Suprapubic skin (tissue), 4 donors: ENCODE measurements around the gene HOMER1. TPM values are rescaled to one million over a fixed set of nuclear protein-coding genes. Genes with fewer than 3 reads are reported as not detected.

ENCODE experiments used
- DNase-seq, 2 donors: peaks; one replicate each; pipeline ENCODE4 v3.0.0-alpha.2; 2019; ENCODE audit warnings: low spot score in 2 of 2
- H3K27ac ChIP-seq: fragments of 200-600 bp; sonication (generic); one replicate; pipeline ENCODE4 v1.5.1; 2019
- H3K27me3 ChIP-seq: fragments of 200-600 bp; sonication (generic); one replicate; pipeline ENCODE4 v1.5.1; 2019
- H3K36me3 ChIP-seq: fragments of 200-600 bp; sonication (generic); one replicate; pipeline ENCODE4 v1.5.1; 2019
- H3K4me1 ChIP-seq: fragments of 200-600 bp; sonication (generic); one replicate; pipeline ENCODE4 v1.5.1; 2019
- H3K4me3 ChIP-seq: fragments of 200-600 bp; sonication (generic); one replicate; pipeline ENCODE4 v1.5.1; 2019; ENCODE audit warnings: mild to moderate bottlenecking
- H3K9me3 ChIP-seq: fragments of 200-600 bp; sonication (generic); one replicate; pipeline ENCODE4 v1.5.1; 2019
- CTCF ChIP-seq, 2 donors: fragments of 200-600 bp in 1 of 2; fragments of 450-650 bp in 1 of 2; sonication (generic) in 1 of 2; IDR thresholded peaks; one replicate each; pipeline ENCODE4 v1.5.1; 2016 to 2019; ENCODE audit warnings: antibody characterized with exemption in 2 of 2, mild to moderate bottlenecking in 1 of 2, moderate library complexity in 1 of 2
- EP300 ChIP-seq: sonication (generic); formaldehyde crosslinking; IDR thresholded peaks from one replicate; pipeline ENCODE4 v1.6.1; 2017; ENCODE audit warnings: antibody characterized with exemption
- POLR2A ChIP-seq, 2 donors: fragments of 450-650 bp; IDR thresholded peaks; one replicate each; pipeline ENCODE4 v1.6.1; 2017; ENCODE audit warnings: antibody characterized with exemption in 2 of 2, mild to moderate bottlenecking in 2 of 2, moderate library complexity in 2 of 2
- POLR2AphosphoS5 ChIP-seq, 3 donors: sonication (generic); formaldehyde crosslinking; IDR thresholded peaks; one replicate each; pipeline ENCODE4 v1.6.1; 2017; ENCODE audit warnings: antibody characterized with exemption in 3 of 3
- WGBS: methylation state at CpG from one replicate; pipeline ENCODE4 v1.1.5; 2018; 5-methylcytosine and 5-hydroxymethylcytosine counted together
- total RNA-seq, 4 donors: library from RNA; depleted of rRNA; stranded (reverse); fragments of >200 nt; gene quantifications; one replicate each; pipeline ENCODE4 v1.1.0, GENCODE V29; 2016

HOMER1 gene
- total RNA-seq, 4 donors from 2014 or later = 6.0 to 7.5 (median 7.0) TPM

GRCh38 chr5:79560771-79561524, 47.0 kb upstream of the HOMER1 start:
- Histone ChIP-seq H3K36me3 (no peaks in the 10 kb centered on the region), H3K27ac (no peak overlapping the region), H3K9me3 (no peaks in the 10 kb centered on the region), H3K27me3 (no peaks in the 10 kb centered on the region), H3K4me3 (no peak overlapping the region), H3K4me1 (no peaks in the 10 kb centered on the region)
- WGBS = 78% methylated on average over 4 of the region's 4 CpGs
- TF ChIP-seq CTCF (IDR thresholded peaks at IDR 0.05) (no peak), POLR2AphosphoS5 (IDR thresholded peaks at IDR 0.05) (no peak), EP300 (no peak), POLR2A (IDR thresholded peaks at IDR 0.05) (no peak)
- no peak for DNase-seq

GRCh38 chr5:79555418-79555817, 41.5 kb upstream of the HOMER1 start:
- no peaks in the 10 kb centered on the region for H3K9me3 ChIP-seq
- no peaks in the 10 kb centered on the region for H3K27me3 ChIP-seq
- TF ChIP-seq CTCF (IDR thresholded peaks at IDR 0.05) (no peak), POLR2AphosphoS5 (IDR thresholded peaks at IDR 0.05) (no peak)
- H3K4me3 ChIP-seq = no peak overlapping the region
- no peak for DNase-seq
- no peak overlapping the region for H3K27ac ChIP-seq
- no peaks in the 10 kb centered on the region for H3K36me3 ChIP-seq
- WGBS = 62% methylated on average over 3 of the region's 3 CpGs
- no peaks in the 10 kb centered on the region for H3K4me1 ChIP-seq

- H3K36me3 ChIP-seq = no peaks in the 10 kb centered on the region
- no peaks in the 10 kb centered on the region for H3K27me3 ChIP-seq
- TF ChIP-seq POLR2AphosphoS5 (IDR thresholded peaks at IDR 0.05) (no peak), CTCF (IDR thresholded peaks at IDR 0.05) (no peak), POLR2A (IDR thresholded peaks at IDR 0.05) (no peak), EP300 (no peak)
- no peak for DNase-seq
- H3K27ac ChIP-seq = no peak overlapping the region
- 35% methylated on average over 4 of the region's 4 CpGs for WGBS
- peaks cover under 1% of the 10 kb centered on the region for H3K4me1 ChIP-seq
- no peak overlapping the region for H3K4me3 ChIP-seq
- H3K9me3 ChIP-seq = no peaks in the 10 kb centered on the region
Observed at GRCh38 chr5:79552984-79553383, 39.0 kb upstream of the HOMER1 start.

GRCh38 chr5:79547982-79548381, 34.0 kb upstream of the HOMER1 start:
- TF ChIP-seq EP300 (no peak), CTCF (IDR thresholded peaks at IDR 0.05) (no peak), POLR2AphosphoS5 (IDR thresholded peaks at IDR 0.05) (no peak), POLR2A (IDR thresholded peaks at IDR 0.05) (no peak)
- no peak overlapping the region for H3K4me3 ChIP-seq
- H3K27me3 ChIP-seq = no peaks in the 10 kb centered on the region
- H3K27ac ChIP-seq = peak overlapping the region; percentile 71
- no peaks in the 10 kb centered on the region for H3K9me3 ChIP-seq
- WGBS = 47% methylated on average over 1 of the region's 1 CpG
- H3K36me3 ChIP-seq = no peaks in the 10 kb centered on the region
- H3K4me1 ChIP-seq = peaks cover 12% of the 10 kb centered on the region
- DNase-seq = no peak

GRCh38 chr5:79547429-79547822, 33.5 kb upstream of the HOMER1 start:
- no peaks in the 10 kb centered on the region for H3K9me3 ChIP-seq
- no peak overlapping the region for H3K4me3 ChIP-seq
- no peaks in the 10 kb centered on the region for H3K27me3 ChIP-seq
- H3K27ac ChIP-seq = peak overlapping the region; percentile 71
- no peak for TF ChIP-seq CTCF (IDR thresholded peaks at IDR 0.05)
- no peak for TF ChIP-seq POLR2AphosphoS5 (IDR thresholded peaks at IDR 0.05)
- DNase-seq = no peak
- H3K36me3 ChIP-seq = no peaks in the 10 kb centered on the region
- peaks cover 12% of the 10 kb centered on the region for H3K4me1 ChIP-seq
- 63% methylated on average over 3 of the region's 3 CpGs for WGBS
